Endodermal cell (in vitro differentiated cells): Measurements from ENCODE around the gene PRIMPOL. TPM values are rescaled to one million over a fixed set of nuclear protein-coding genes. Genes with fewer than 3 reads are reported as not detected.

Experiments used
- DNase-seq: peaks from one replicate; pipeline ENCODE4 v3.0.0-alpha.2; 2017
- H3K27ac ChIP-seq: 2 replicates; pipeline ENCODE4 v1.5.1; 2013; ENCODE audit warnings: mild to moderate bottlenecking, low read depth, low read length, moderate library complexity
- H3K27me3 ChIP-seq: 2 replicates; pipeline ENCODE4 v1.6.1; 2013; ENCODE audit warnings: mild to moderate bottlenecking, low read length, moderate library complexity; ENCODE audit not compliant: insufficient read depth, control insufficient read depth, poor library complexity, severe bottlenecking
- H3K36me3 ChIP-seq: 2 replicates; pipeline ENCODE4 v1.7.0; 2013; ENCODE audit warnings: mild to moderate bottlenecking, low read length, moderate library complexity; ENCODE audit not compliant: control insufficient read depth, insufficient read depth
- H3K4me1 ChIP-seq: one replicate; pipeline ENCODE4 v1.7.0; 2013; ENCODE audit warnings: low read length; ENCODE audit not compliant: control insufficient read depth, insufficient read depth
- H3K4me3 ChIP-seq: 2 replicates; pipeline ENCODE4 v1.5.1; 2013; ENCODE audit warnings: mild to moderate bottlenecking, low read length, moderate library complexity
- H3K9ac ChIP-seq: 2 replicates; pipeline ENCODE4 v1.6.1; 2013; ENCODE audit warnings: mild to moderate bottlenecking, low read length, moderate library complexity; ENCODE audit not compliant: poor library complexity, severe bottlenecking; ENCODE audit errors: extremely low read depth
- H3K9me3 ChIP-seq: 2 replicates; pipeline ENCODE4 v1.6.1; 2013; ENCODE audit warnings: mild to moderate bottlenecking, low read length, moderate library complexity; ENCODE audit not compliant: control insufficient read depth
- H3K27ac Mint-ChIP-seq: 2 replicates; pipeline ENCODE4 v1.8.0; 2020; ENCODE audit warnings: mixed read lengths
- H3K27me3 Mint-ChIP-seq: 2 replicates; pipeline ENCODE4 v1.8.0; 2021; ENCODE audit warnings: mild to moderate bottlenecking, mixed read lengths; ENCODE audit not compliant: insufficient read depth
- H3K36me3 Mint-ChIP-seq: 2 replicates; pipeline ENCODE4 v1.8.0; 2020; ENCODE audit warnings: low read depth, mixed read lengths
- H3K4me1 Mint-ChIP-seq: 2 replicates; pipeline ENCODE4 v1.8.0; 2020; ENCODE audit warnings: mixed read lengths
- H3K4me3 Mint-ChIP-seq: 2 replicates; pipeline ENCODE4 v1.8.0; 2020; ENCODE audit warnings: mild to moderate bottlenecking, moderate library complexity, mixed read lengths
- H3K9me3 Mint-ChIP-seq: 2 replicates; pipeline ENCODE4 v1.8.0; 2020; ENCODE audit warnings: mild to moderate bottlenecking, mixed read lengths
- CTCF ChIP-seq: fragments of 200-600 bp; sonication (generic); conservative IDR thresholded peaks from 2 replicates; pipeline ENCODE4 v1.5.0; 2021; ENCODE audit warnings: antibody characterized with exemption, mild to moderate bottlenecking
- WGBS, 2 experiments: methylation state at CpG; one replicate each; pipeline versions ENCODE4 v1.1.5 to v1.1.7; 2013; ENCODE audit warnings: missing lambda C conversion rate in 2 of 2, mixed read lengths in 1 of 2; ENCODE audit not compliant: insufficient coverage in 1 of 2, insufficient read length in 1 of 2; 5-methylcytosine and 5-hydroxymethylcytosine counted together
- total RNA-seq, 2 donors: library from RNA; stranded (reverse); fragmentation: NEBNext Ultra II Directional in 1 of 2; extraction: Animal tissue kit (Norgen Biotek cat#: 25700) in 1 of 2; gene quantifications; 2 replicates in 1 of 2; 3 replicates in 1 of 2; pipeline ENCODE4 v1.2.1, GENCODE V29; 2021

PRIMPOL gene
- total RNA-seq, 2 donors from 2014 or later = 10.1 to 12.0 TPM

- H3K4me1 ChIP-seq = no peaks in the 10 kb centered on the region
- DNase-seq = no peak
- TF ChIP-seq CTCF = no peak
- H3K9ac ChIP-seq = no peak overlapping the region
- WGBS, 2 experiments = 92 to 93% methylated on average over 5 of the region's 5 CpGs
- no peak overlapping the region for H3K27ac ChIP-seq
- Mint-ChIP-seq H3K9me3 (no peaks in the 10 kb centered on the region), H3K27ac (no peak overlapping the region), H3K36me3 (peaks cover 49% of the 10 kb centered on the region), H3K27me3 (no peaks in the 10 kb centered on the region), H3K4me3 (no peak overlapping the region), H3K4me1 (peaks cover 10% of the 10 kb centered on the region)
- no peak overlapping the region for H3K4me3 ChIP-seq
- H3K36me3 ChIP-seq = peaks cover 51% of the 10 kb centered on the region
- no peaks in the 10 kb centered on the region for H3K9me3 ChIP-seq
- H3K27me3 ChIP-seq = no peaks in the 10 kb centered on the region
These were observed 8.1 kb upstream of the PRIMPOL start for GRCh38 chr4:184641451-184641850.

GRCh38 chr4:184643731-184644130 is 5.8 kb upstream of the PRIMPOL start:
- DNase-seq = no peak
- Histone ChIP-seq H3K4me3 (no peak overlapping the region), H3K9ac (no peak overlapping the region), H3K27ac (no peak overlapping the region), H3K27me3 (no peaks in the 10 kb centered on the region), H3K4me1 (no peaks in the 10 kb centered on the region), H3K36me3 (peaks cover 31% of the 10 kb centered on the region), H3K9me3 (no peaks in the 10 kb centered on the region)
- no peaks in the 10 kb centered on the region for H3K27me3 Mint-ChIP-seq
- H3K27ac Mint-ChIP-seq = no peak overlapping the region
- H3K9me3 Mint-ChIP-seq = no peaks in the 10 kb centered on the region
- TF ChIP-seq CTCF = no peak
- WGBS, 2 experiments = 74 to 75% methylated on average over 1 of the region's 1 CpG
- H3K36me3 Mint-ChIP-seq = peaks cover 28% of the 10 kb centered on the region
- H3K4me3 Mint-ChIP-seq = no peak overlapping the region
- peaks cover 27% of the 10 kb centered on the region for H3K4me1 Mint-ChIP-seq

GRCh38 chr4:184644553-184645307 is 4.8 kb upstream of the PRIMPOL start:
- 65 to 78% methylated on average over 5 to 7 of the region's 9 CpGs for WGBS, 2 experiments
- Histone ChIP-seq H3K4me1 (no peaks in the 10 kb centered on the region), H3K9ac (no peak overlapping the region), H3K36me3 (peaks cover 26% of the 10 kb centered on the region), H3K27ac (no peak overlapping the region), H3K4me3 (no peak overlapping the region), H3K27me3 (no peaks in the 10 kb centered on the region), H3K9me3 (no peaks in the 10 kb centered on the region)
- Mint-ChIP-seq H3K27me3 (no peaks in the 10 kb centered on the region), H3K4me3 (no peak overlapping the region), H3K9me3 (no peaks in the 10 kb centered on the region), H3K27ac (peak overlapping the region; percentile 78), H3K4me1 (peaks cover 27% of the 10 kb centered on the region), H3K36me3 (peaks cover 21% of the 10 kb centered on the region)
- TF ChIP-seq CTCF = no peak
- DNase-seq = no peak
